GM12801 (cell line): ENCODE measurements around the gene SLC26A8.

Experiments used
- CTCF ChIP-seq: IDR thresholded peaks from one replicate; pipeline ENCODE4 v1.5.1; 2011; ENCODE audit warnings: control low read depth; ENCODE audit not compliant: insufficient read length; ENCODE audit errors: extremely low read depth

Gene SLC26A8

GRCh38 chr6:36038120-36038876 is 13.9 kb upstream of the SLC26A8 start:
- no peak for TF ChIP-seq CTCF

DNA sequence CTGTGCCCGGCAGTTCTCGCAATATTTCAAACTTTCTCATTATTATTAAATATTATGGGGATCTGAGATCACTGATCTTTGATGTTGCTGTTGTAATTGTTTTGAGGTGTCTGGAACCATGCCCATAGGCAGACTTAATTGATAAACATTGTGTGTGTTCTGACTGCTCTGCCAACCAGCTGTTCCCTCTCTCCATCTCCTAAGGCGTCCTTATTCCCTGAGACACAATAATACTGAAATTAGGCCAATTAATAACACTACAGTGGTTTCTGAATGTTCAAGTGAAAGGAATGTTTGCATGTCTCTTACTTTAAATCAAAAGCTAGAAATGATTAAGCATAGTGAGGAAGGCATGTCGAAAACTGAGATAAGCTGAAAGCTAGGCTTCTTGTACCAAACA is 10.8 kb upstream of the SLC26A8 start:
- TF ChIP-seq CTCF: no peak

DNA sequence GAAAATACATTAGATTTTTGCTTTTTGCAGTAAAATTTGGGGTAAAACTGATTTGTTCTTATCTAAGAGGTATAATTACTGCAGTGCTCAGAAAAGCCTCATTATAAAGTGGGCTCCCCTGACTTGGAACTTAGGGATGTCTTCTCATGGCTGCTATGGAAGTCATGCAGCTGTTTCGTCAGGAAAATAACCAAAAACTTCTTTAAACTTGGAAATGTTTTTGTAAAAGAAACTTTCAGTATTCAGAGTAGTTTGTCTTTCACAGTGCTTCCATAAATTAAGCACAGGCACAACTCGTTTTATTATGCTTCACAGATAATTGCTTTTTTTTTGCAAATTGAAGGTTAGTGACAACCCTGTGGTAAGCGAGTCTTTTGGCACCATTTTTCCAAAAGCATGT is 10.0 kb upstream of the SLC26A8 start:
- no peak for TF ChIP-seq CTCF

DNA sequence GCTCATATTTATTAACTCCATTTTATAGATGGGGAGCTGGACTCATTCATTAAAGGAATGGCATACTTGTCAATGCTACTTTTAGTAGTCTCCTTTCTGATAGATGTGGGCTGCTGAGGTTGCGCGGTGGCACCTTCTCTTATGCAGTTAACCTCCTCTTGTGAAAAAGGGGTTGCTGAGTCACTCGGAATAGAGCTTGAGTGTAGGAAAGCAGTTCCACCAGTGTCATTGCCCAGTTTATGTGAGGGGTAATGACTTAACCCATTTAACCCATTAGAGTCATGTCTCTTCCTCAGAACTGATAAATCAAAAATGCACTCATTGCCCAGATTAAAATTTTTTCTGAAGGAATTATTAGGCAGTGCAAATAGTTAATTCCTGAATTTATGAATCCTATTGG is 9.5 kb upstream of the SLC26A8 start:
- no peak for TF ChIP-seq CTCF

DNA sequence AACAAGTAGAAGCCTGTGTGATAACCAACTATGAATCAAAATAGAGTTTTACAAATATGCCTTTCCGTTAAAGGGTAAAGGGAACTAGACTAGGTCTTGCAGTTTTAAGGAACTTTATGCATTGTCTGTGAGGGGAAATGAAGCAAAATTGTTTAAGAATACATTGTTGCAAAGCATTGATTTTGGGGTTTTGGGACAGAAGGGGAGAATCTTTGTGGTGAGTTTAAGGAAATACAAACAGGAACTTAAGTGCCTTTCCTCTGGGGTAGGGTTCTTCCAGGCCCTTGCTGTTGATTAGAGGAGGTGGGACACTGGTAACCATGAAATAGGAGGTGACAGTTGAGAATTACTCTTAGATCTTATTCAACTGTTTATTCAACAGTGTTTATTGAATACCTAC is 7.8 kb upstream of the SLC26A8 start:
- TF ChIP-seq CTCF: no peak

- TF ChIP-seq CTCF: no peak
Observed at GRCh38 chr6:36029464-36029863, 5.0 kb upstream of the SLC26A8 start.

GRCh38 chr6:36028877-36029324 is 4.5 kb upstream of the SLC26A8 start:
- no peak for TF ChIP-seq CTCF
